ENCODE results near the gene RRP9.

DNA sequence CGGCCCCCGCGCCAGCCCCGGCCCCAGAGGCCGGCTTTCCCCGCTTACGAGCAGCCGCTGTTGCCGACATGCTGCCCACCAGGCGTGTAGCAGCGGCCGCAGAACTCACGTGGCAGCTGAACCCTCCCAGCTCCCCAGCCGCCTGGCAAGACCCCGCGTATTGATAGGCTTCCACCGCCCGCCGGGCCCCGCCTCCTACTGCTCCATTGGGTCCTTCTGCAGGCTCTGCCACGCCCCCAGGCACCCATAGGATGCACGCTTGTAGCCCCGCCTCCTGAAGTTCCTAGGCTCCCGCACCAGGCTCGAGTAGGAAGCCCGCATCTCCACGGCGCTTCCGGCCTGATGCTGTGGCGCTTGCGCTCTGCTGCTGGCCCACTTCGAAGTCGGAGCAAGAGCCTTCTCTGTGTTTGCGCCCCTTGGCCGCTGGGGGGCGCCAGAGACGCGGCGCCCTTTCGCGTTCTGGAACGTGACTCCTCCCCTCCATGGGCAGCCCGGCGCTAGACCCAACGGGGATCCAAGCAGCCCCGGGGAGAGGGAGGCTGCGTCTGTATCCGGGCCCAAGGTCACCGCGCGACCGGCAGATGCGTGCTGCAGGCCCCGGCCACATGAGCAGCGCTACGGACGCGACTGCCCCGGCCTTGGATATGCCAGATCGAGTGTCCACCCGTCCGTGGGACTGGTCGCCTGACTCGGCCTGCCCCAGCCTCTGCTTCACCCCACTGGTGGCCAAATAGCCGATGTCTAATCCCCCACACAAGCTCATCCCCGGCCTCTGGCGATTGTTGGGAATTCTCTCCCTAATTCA, at the start of gene RRP9, which contains the start of gene PARP3:
- TF ChIP-seq, protein P1, sequence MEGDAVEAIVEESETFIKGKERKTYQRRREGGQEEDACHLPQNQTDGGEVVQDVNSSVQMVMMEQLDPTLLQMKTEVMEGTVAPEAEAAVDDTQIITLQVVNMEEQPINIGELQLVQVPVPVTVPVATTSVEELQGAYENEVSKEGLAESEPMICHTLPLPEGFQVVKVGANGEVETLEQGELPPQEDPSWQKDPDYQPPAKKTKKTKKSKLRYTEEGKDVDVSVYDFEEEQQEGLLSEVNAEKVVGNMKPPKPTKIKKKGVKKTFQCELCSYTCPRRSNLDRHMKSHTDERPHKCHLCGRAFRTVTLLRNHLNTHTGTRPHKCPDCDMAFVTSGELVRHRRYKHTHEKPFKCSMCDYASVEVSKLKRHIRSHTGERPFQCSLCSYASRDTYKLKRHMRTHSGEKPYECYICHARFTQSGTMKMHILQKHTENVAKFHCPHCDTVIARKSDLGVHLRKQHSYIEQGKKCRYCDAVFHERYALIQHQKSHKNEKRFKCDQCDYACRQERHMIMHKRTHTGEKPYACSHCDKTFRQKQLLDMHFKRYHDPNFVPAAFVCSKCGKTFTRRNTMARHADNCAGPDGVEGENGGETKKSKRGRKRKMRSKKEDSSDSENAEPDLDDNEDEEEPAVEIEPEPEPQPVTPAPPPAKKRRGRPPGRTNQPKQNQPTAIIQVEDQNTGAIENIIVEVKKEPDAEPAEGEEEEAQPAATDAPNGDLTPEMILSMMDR (IDR thresholded peaks at IDR 0.05; ENCODE audit: low read depth, low read length, poor library complexity, severe bottlenecking), result peak; percentile 95
- TF ChIP-seq EZH2phosphoT487 (IDR thresholded peaks at IDR 0.05; ENCODE audit: borderline replicate concordance, low read length), result no peak
